ENCODE data around the gene SCN4B.

SCN4B gene

DNA sequence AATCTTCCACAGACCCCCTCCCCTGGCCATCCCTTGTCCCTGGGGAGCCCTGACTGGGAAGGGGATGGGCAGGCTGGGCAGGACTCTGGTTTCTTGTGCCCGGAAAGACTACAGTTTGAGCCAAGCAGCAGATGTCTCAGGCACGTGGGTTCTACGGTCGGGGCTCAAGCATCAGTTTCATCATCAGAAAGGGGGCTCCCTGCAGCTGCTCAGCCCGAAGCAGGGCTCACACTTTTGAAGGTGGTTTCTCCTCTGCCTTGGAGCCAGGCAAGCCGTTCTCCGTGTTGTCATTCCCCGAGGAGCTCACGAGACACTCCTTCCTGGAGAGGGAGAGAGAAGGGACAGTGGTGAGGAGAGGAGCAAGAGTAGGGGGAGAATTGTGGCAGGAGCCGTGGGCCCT, 15.8 kb downstream of the SCN4B start:
- Mint-ChIP-seq H3K4me1 (ENCODE audit: low read depth) (no peaks in the 10 kb centered on the region), H3K9me3 (no peaks in the 10 kb centered on the region), H3K27ac (no peak overlapping the region), H3K4me3 (no peak overlapping the region), H3K27me3 (ENCODE audit: low read depth) (peaks cover 34% of the 10 kb centered on the region), H3K36me3 (ENCODE audit: low read depth) (no peaks in the 10 kb centered on the region)
- no peak for DNase-seq (ENCODE audit: low spot score)

DNA sequence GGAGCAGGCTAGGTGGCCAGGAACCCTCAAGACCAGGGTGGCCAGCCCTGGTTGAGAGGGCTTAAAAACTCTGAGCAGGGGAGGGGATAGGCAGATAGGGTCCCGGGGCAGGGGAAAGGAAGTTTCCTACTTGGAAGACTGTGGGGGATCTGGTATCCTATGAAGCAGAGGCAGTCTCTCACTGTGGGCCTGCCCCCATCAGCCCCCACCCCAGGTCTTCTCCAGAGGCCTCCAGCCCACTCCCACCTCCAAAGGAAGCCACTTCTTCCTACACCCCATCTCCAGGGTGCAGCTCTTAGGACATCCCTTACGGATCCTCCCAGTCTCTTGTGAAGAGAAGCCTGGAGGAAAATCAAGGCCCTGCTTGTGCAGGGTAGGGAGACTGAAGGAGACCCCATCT, 16.3 kb downstream of the SCN4B start:
- Mint-ChIP-seq H3K9me3 (no peaks in the 10 kb centered on the region), H3K4me3 (no peak overlapping the region)

DNA sequence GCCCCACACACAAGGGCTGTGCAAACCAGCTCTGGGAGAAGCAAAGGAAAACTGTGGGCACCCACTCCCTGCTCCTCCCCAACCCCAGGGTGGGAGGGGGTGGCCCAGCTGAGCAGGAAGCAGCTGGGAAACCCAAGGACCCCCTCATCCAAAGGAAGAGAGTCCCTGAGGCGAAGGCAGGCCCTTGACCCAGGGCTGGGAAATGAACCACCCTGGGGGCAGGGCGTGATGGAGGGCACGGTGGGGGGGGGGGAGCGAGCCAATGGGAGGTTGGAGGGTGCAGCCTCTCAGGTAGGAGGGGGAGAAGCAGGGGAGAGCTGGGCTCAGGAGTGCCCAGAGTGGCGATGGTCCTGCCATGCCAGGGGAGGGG, 16.8 kb downstream of the SCN4B start:
- peaks cover 38% of the 10 kb centered on the region for H3K27me3 Mint-ChIP-seq (ENCODE audit: low read depth)
- H3K9me3 Mint-ChIP-seq: no peaks in the 10 kb centered on the region
- no peaks in the 10 kb centered on the region for H3K4me1 Mint-ChIP-seq (ENCODE audit: low read depth)
- DNase-seq (ENCODE audit: low spot score): no peak
- H3K27ac Mint-ChIP-seq: no peak overlapping the region
- no peaks in the 10 kb centered on the region for H3K36me3 Mint-ChIP-seq (ENCODE audit: low read depth)
- no peak overlapping the region for H3K4me3 Mint-ChIP-seq

More for the DNA sequence above, 16.3 kb downstream of the SCN4B start:
- peaks cover 36% of the 10 kb centered on the region for H3K27me3 Mint-ChIP-seq (ENCODE audit: low read depth)
- H3K27ac Mint-ChIP-seq: no peak overlapping the region
- no peaks in the 10 kb centered on the region for H3K36me3 Mint-ChIP-seq (ENCODE audit: low read depth)
- H3K4me1 Mint-ChIP-seq (ENCODE audit: low read depth): no peaks in the 10 kb centered on the region
- DNase-seq (ENCODE audit: low spot score): no peak

DNA sequence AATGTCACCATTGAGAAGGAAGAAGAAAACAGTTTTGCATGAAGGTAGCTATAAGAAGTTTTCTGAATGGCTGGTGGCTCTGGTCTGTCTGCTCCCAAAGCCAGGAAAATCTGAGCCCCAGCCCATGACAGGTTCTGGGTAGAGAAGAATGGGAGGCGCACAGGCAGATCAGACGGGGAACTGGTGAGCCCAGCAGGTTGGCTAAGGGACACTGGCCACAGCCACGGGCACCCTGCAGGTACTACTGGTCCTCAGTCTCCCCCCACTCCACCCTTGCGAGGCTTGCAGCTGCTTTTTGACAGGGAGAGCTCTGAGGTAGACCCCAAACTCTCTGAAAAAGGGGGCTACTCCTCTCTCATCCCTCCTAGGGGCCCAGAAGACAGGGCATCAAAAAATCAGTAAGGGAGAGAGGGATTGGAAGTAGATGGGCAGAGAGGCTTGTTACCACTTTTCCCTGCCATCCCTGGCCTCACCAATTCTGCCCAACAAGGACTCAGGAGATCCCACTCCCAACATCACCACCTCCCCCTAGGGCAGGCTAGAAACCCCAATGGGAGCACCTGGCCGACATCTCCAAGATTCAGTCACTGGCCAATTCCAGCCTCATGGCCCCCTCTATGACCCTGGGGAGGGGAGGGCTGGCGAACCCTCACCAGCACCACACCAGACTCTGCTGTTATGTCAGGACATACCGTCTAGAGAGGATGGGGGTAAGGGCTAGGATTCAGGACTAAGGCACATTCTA, 17.4 kb downstream of the SCN4B start:
- Mint-ChIP-seq H3K27ac (no peak overlapping the region), H3K27me3 (ENCODE audit: low read depth) (peaks cover 37% of the 10 kb centered on the region), H3K4me3 (no peak overlapping the region), H3K36me3 (ENCODE audit: low read depth) (no peaks in the 10 kb centered on the region), H3K4me1 (ENCODE audit: low read depth) (no peaks in the 10 kb centered on the region), H3K9me3 (no peaks in the 10 kb centered on the region)
- DNase-seq (ENCODE audit: low spot score): no peak

DNA sequence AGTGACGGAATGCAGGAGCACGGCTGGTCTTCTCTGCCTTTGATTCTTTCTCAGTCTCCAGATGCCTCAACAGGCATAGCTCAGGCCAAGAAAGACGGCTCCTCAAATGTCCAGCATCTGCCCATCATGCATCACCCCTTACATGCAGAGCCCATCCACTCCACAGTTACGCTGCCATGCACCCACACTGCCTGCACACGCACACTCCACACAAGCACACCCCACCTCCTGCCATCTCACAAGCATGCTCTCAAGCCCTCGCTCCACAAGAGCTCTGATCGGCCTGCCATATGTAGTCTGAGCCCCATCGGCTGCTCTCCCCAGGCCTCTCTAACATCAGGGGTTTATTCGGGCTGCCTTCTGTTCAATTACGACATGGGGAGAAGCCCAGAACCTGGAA, 18.8 kb downstream of the SCN4B start:
- H3K27ac Mint-ChIP-seq: no peak overlapping the region
- H3K27me3 Mint-ChIP-seq (ENCODE audit: low read depth): peaks cover 36% of the 10 kb centered on the region
- H3K9me3 Mint-ChIP-seq: no peaks in the 10 kb centered on the region
- H3K36me3 Mint-ChIP-seq (ENCODE audit: low read depth): no peaks in the 10 kb centered on the region
- H3K4me1 Mint-ChIP-seq (ENCODE audit: low read depth): peaks cover 2% of the 10 kb centered on the region
- H3K4me3 Mint-ChIP-seq: no peak overlapping the region
- DNase-seq (ENCODE audit: low spot score): no peak

DNA sequence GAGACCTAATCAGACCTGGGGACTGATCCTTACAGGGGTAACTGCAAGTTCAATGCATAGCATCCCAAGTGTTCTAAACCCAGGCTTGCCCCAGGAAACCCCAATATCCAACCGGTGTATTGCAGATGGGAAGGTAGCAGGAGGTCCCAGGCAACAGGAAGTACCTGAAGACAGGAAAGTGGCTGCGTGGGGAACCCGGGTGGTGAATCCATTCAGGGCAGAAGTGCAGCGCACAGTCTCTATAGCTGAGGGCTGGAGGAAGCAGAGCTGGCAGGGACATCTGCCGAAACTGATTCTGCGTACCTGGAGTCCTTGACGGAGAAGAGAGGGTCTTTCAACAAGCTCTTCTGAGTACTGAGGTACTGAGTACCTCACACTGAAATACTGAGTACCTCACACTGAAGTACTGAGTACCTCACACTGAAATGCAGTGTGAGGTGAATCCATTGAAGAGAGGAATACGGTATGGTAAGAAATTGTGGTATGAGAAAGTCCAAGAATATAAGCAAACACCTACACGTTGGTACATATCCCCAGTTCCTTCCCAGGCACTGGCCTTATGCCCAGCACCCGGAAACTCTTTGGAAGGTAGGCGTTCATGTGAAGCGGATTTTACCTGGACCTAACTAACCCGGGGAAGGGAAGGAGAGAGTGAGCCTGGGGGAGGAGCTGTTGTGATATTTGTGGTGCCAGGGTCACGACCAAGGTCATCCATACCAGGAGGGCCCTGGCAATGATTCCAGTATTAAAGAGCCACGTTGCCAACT, 20.1 kb downstream of the SCN4B start:
- Mint-ChIP-seq H3K4me1 (ENCODE audit: low read depth) (peaks cover 2% of the 10 kb centered on the region), H3K27ac (no peak overlapping the region), H3K4me3 (no peak overlapping the region), H3K27me3 (ENCODE audit: low read depth) (peaks cover 37% of the 10 kb centered on the region), H3K36me3 (ENCODE audit: low read depth) (no peaks in the 10 kb centered on the region), H3K9me3 (no peaks in the 10 kb centered on the region)
- no peak for DNase-seq (ENCODE audit: low spot score)

DNA sequence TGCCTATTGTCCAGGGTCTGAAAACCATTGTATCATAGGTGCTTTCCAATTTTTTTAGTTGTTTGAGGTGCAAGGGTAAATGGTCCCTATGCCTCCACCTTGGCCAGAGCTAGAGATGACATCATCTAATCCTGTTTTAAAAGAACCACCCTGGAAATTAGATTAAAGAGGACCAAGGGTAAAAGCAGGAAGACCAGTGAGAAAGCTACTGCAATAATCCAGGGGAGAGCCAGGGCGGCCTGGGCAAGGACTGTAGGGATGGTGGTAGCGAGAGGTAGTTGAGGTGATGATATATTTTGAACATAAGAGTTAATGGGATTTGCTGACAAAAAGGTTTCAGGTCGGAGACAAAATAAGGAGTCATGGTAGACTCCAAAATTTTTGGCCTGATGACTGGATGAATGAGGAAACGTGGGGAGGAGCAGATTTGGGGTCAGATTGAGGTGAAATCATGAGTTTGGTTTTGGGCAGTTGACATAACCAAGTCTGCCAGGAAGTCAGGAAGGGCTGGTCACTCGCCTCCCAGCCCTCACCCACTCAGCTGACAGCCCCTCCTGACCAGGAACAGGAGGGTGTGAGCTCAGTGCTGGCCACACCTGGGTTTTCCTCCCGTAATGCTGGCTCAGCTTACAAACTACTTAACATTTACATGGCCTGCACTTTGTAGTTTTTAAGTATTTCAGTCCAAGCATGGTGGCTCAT, 23.0 kb downstream of the SCN4B start:
- Mint-ChIP-seq H3K4me1 (ENCODE audit: low read depth) (peaks cover 2% of the 10 kb centered on the region), H3K27me3 (ENCODE audit: low read depth) (peaks cover 31% of the 10 kb centered on the region), H3K27ac (no peak overlapping the region), H3K4me3 (no peak overlapping the region), H3K36me3 (ENCODE audit: low read depth) (no peaks in the 10 kb centered on the region), H3K9me3 (no peaks in the 10 kb centered on the region)
- no peak for DNase-seq (ENCODE audit: low spot score)

DNA sequence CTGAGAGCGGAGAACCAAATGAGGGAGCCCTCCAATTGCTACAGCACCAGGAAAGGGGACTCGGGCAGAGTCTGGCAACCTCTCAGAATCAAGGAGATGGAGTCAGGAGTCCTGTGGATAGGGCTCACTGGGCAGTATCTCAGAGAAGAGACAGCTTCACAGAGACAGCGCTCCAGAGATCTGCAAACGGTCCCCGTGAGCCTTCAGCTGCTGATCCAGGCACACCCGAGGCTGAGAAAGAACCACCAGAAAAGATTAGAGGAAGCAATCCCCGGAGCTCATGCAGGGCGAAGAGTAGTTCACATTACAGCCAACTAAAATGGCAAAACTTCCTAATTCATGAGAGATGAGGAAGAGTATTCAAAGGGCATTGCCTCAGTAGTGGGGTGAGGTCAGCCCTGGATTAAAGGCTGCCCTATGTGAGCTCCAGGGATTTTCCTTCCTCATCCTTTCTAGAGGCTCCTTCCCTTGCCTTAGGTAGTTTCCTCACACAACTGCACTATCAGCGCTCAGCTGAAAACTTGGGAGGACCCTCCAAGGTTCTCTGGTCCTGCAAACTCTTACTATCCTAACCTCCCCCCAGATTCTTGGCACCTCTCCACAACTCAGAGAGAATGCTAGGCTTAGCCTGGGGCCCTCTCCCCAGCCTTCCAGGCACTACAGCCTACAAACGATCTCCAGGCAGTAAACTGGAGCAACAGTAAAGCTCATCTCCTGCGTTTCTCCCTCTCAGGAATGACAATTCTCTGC, 23.7 kb downstream of the SCN4B start:
- H3K9me3 Mint-ChIP-seq: no peaks in the 10 kb centered on the region
- H3K27me3 Mint-ChIP-seq (ENCODE audit: low read depth): peaks cover 24% of the 10 kb centered on the region
- no peak overlapping the region for H3K27ac Mint-ChIP-seq
- H3K4me3 Mint-ChIP-seq: no peak overlapping the region
- no peaks in the 10 kb centered on the region for H3K36me3 Mint-ChIP-seq (ENCODE audit: low read depth)
- no peak for DNase-seq (ENCODE audit: low spot score)
- peaks cover 2% of the 10 kb centered on the region for H3K4me1 Mint-ChIP-seq (ENCODE audit: low read depth)

DNA sequence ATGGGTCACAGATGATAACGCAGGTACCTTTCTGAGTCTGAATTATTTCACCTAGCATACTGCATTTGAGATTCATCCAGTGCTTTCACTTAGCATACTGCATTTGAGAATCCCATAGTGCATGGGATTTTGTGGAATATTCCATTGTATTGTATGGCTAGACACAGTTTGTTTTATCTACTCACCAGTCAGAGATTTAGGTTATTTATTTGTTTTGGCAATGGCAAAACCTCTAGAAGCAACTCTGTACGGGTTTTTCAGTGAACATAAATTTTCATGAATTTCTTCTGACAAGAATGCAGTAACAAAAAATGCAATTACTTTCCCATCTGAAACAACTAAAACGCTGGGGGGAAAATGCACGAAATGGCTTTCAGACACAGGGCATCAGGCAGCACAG, 24.3 kb downstream of the SCN4B start:
- Mint-ChIP-seq H3K4me1 (ENCODE audit: low read depth) (peaks cover 2% of the 10 kb centered on the region), H3K27me3 (ENCODE audit: low read depth) (peaks cover 22% of the 10 kb centered on the region), H3K4me3 (no peak overlapping the region), H3K36me3 (ENCODE audit: low read depth) (no peaks in the 10 kb centered on the region), H3K9me3 (no peaks in the 10 kb centered on the region), H3K27ac (no peak overlapping the region)
- no peak for DNase-seq (ENCODE audit: low spot score)

DNA sequence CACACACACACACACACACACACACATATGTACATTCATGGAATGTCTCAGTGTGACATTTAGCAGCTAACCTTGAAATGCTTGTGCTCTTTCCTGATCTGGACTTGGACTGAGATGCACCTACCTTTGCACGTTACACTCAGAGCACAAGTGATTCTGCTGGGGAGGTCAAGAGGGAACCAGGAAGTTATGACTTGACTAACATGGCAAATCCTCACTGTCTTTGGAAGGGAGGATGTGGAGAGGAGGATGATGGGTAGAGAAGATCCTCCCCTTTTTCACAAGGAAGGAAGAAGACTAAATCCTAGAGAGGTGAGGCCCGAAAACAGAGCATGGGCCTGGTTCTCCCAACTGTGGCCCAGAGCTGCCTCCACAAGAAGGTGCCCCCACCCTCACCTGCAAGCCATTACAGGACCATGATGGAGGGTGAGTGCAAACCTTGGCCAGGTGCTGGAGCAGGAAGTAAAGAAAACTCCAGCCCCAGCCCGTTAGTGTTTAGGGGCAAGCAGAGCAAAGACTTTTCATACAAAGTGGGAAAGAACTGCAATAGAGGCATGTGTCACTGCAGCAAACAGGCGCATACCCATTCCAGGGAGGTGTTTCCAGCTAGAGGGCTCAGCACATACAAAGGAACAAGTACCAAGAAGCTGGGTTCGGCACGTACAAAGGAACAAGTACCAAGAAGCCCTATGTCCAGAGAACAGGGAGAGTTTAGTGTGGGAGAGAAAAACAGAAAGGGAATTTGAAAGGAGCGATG, 26.4 kb downstream of the SCN4B start:
- H3K9me3 Mint-ChIP-seq: no peaks in the 10 kb centered on the region
- peaks cover 23% of the 10 kb centered on the region for H3K27me3 Mint-ChIP-seq (ENCODE audit: low read depth)
- H3K4me3 Mint-ChIP-seq: no peak overlapping the region
- DNase-seq (ENCODE audit: low spot score): no peak
- H3K36me3 Mint-ChIP-seq (ENCODE audit: low read depth): no peaks in the 10 kb centered on the region
- H3K27ac Mint-ChIP-seq: no peak overlapping the region
- H3K4me1 Mint-ChIP-seq (ENCODE audit: low read depth): peaks cover 2% of the 10 kb centered on the region

DNA sequence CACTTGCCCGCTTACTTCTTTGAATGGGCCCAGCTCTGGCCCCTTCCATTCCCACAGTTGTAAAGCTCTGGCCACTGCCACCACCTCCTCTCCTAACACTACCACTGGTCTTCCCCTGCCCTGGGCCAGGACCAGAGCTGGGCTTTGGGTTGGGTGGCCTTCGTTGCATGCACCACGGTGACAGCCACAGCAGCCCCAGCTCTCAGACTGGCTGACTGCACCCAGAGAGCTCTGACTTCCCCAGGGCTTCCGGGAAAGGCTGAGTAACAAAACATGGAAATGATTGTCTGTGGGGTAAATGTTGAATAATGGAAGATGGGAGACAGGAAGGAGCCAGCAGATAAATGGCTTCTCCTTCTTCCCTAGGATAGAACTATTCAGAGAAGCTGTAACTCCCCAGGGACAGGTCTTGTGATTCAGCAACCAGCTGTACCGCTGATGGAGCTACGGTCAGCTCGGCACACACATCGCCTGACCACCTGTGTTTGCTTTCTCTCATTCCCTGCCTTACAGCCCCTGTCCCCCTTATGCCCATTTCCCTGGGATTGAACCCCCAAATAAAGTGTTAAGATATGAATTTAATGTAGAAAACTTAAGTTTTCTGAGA, 27.6 kb downstream of the SCN4B start:
- Mint-ChIP-seq H3K4me1 (ENCODE audit: low read depth) (peaks cover 2% of the 10 kb centered on the region), H3K27ac (no peak overlapping the region), H3K36me3 (ENCODE audit: low read depth) (no peaks in the 10 kb centered on the region), H3K9me3 (no peaks in the 10 kb centered on the region), H3K27me3 (ENCODE audit: low read depth) (peaks cover 16% of the 10 kb centered on the region), H3K4me3 (no peak overlapping the region)
- no peak for DNase-seq (ENCODE audit: low spot score)

DNA sequence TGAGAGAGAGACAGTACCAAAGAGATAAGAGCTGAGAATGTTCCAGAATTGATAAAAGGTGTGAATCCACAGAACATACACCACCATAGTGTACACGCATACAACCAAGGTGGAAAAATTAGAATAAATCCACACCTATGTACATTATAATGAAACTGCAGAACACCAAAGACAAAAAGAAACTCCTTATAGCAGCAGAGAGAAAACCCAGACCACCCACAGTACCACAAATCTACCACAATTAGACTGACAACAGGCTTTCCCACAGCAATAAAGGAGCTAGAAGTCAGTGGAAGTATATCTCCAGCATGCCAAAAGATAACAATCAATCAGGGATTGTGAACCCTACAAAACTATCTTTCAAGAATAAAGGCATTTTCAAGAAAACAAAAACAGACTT, 31.8 kb downstream of the SCN4B start:
- Mint-ChIP-seq H3K27me3 (ENCODE audit: low read depth) (peaks cover 9% of the 10 kb centered on the region), H3K4me3 (no peak overlapping the region), H3K9me3 (no peaks in the 10 kb centered on the region), H3K27ac (no peak overlapping the region), H3K36me3 (ENCODE audit: low read depth) (no peaks in the 10 kb centered on the region), H3K4me1 (ENCODE audit: low read depth) (peaks cover 5% of the 10 kb centered on the region)
- DNase-seq (ENCODE audit: low spot score): no peak
